Activated naive CD4-positive, alpha-beta T cell treated with anti-CD3 and anti-CD28 coated beads, Interleukin-2, amount 50 U/mL, for 72 hours (primary cell): ENCODE measurements around the gene PLPP7. TPM values are rescaled to one million over a fixed set of nuclear protein-coding genes. Genes with fewer than 3 reads are reported as not detected.
"Not testable (repeated sequence)": the region's sequence is repeated elsewhere in the genome, so short reads cannot be mapped to it uniquely, and the experiment has no call there.

Experiments
- ATAC-seq, 2 donors: fragments of 150-1000 bp; cut with Tn5 transposase; 2 replicates each; pipeline ENCODE4 v1.10.0; 2021; ENCODE audit warnings: mild to moderate bottlenecking in 2 of 2, moderate library complexity in 2 of 2
- DNase-seq, 2 donors: peaks; one replicate each; pipeline ENCODE4 v3.0.0; 2021 to 2022; ENCODE audit warnings: low spot score in 2 of 2
- H3K27ac Mint-ChIP-seq, 2 donors: one replicate each; pipeline ENCODE4 v1.8.0; 2022; ENCODE audit warnings: mild to moderate bottlenecking in 2 of 2, mixed read lengths in 2 of 2
- H3K36me3 Mint-ChIP-seq, 2 donors: one replicate each; pipeline ENCODE4 v1.8.0; 2022; ENCODE audit warnings: mixed read lengths in 2 of 2
- H3K9me3 Mint-ChIP-seq, 2 donors: one replicate each; pipeline ENCODE4 v1.8.0; 2022; ENCODE audit warnings: mixed read lengths in 2 of 2
- total RNA-seq, 2 donors: library from RNA; stranded (reverse); gene quantifications; one replicate each; pipeline ENCODE4 v1.2.3, GENCODE V29; 2022

The PLPP7 gene
- total RNA-seq, result under 1 TPM; 0.14 to 0.37 TPM

GRCh38 chr9:131289301-131290035, at the start of gene PLPP7:
Gene PLPP7 (plus strand): TSS chr9:131289723. CDS start chr9:131289998, 275 bp downstream.
- H3K27ac Mint-ChIP-seq, result no peak within 1 kb of the TSS
- ATAC-seq, result peak; percentile 14 to 30
- no peak for DNase-seq
- no peaks in the 10 kb centered on the region for H3K9me3 Mint-ChIP-seq
- H3K36me3 Mint-ChIP-seq, result no peaks in the 10 kb centered on the region

- peaks cover 3 to 5% of the 10 kb centered on the region in 2 donors for H3K9me3 Mint-ChIP-seq
- peak overlapping the region in 1 of 2 donors; percentile 70 for H3K27ac Mint-ChIP-seq
- ATAC-seq, result no peak
These were observed 49.2 kb upstream of the PLPP7 start for GRCh38 chr9:131240047-131240921.

GRCh38 chr9:131244331-131244730, 45.2 kb upstream of the PLPP7 start:
- not testable (repeated sequence) for H3K27ac Mint-ChIP-seq, H3K36me3 Mint-ChIP-seq, DNase-seq, ATAC-seq, H3K9me3 Mint-ChIP-seq

More at GRCh38 chr9:131240047-131240921, 49.2 kb upstream of the PLPP7 start:
- no peak for DNase-seq
- H3K36me3 Mint-ChIP-seq, result no peaks in the 10 kb centered on the region

- DNase-seq (no peak), ATAC-seq (no peak)
- H3K9me3 Mint-ChIP-seq, result peaks cover 3 to 5% of the 10 kb centered on the region in 2 donors
- H3K36me3 Mint-ChIP-seq, result no peaks in the 10 kb centered on the region
- no peak overlapping the region for H3K27ac Mint-ChIP-seq
These were observed 42.9 kb upstream of the PLPP7 start for GRCh38 chr9:131246618-131247017.

GRCh38 chr9:131252120-131252519, 37.4 kb upstream of the PLPP7 start:
- ATAC-seq (no peak), DNase-seq (no peak)
- H3K36me3 Mint-ChIP-seq, result no peaks in the 10 kb centered on the region
- H3K9me3 Mint-ChIP-seq, result no peaks in the 10 kb centered on the region
- peak overlapping the region in 1 of 2 donors; percentile 89 for H3K27ac Mint-ChIP-seq

- H3K36me3 Mint-ChIP-seq, result no peaks in the 10 kb centered on the region
- ATAC-seq, result no peak
- no peak overlapping the region for H3K27ac Mint-ChIP-seq
- no peak for DNase-seq
- no peaks in the 10 kb centered on the region for H3K9me3 Mint-ChIP-seq
These were observed 35.5 kb upstream of the PLPP7 start for GRCh38 chr9:131253891-131254491.

- no peaks in the 10 kb centered on the region for H3K36me3 Mint-ChIP-seq
- no peak overlapping the region for H3K27ac Mint-ChIP-seq
- H3K9me3 Mint-ChIP-seq, result no peaks in the 10 kb centered on the region
- ATAC-seq, result no peak
- no peak for DNase-seq
These were observed 34.9 kb upstream of the PLPP7 start for GRCh38 chr9:131254626-131255025.

- DNase-seq, result no peak
- peak; percentile 1 to 2 for ATAC-seq
- H3K27ac Mint-ChIP-seq, result peak overlapping the region; percentile 86 to 97
- no peaks in the 10 kb centered on the region for H3K9me3 Mint-ChIP-seq
- H3K36me3 Mint-ChIP-seq, result peaks cover under 1 to 2% of the 10 kb centered on the region in 2 donors
These were observed 33.8 kb upstream of the PLPP7 start for GRCh38 chr9:131255676-131256197.

GRCh38 chr9:131257266-131258025, 32.1 kb upstream of the PLPP7 start:
- DNase-seq (no peak), ATAC-seq (no peak)
- peaks cover 6 to 8% of the 10 kb centered on the region in 2 donors for H3K36me3 Mint-ChIP-seq
- H3K9me3 Mint-ChIP-seq, result no peaks in the 10 kb centered on the region
- peak overlapping the region; percentile 86 to 93 for H3K27ac Mint-ChIP-seq

GRCh38 chr9:131258186-131258585, 31.3 kb upstream of the PLPP7 start:
- H3K9me3 Mint-ChIP-seq, result no peaks in the 10 kb centered on the region
- DNase-seq, result no peak
- H3K27ac Mint-ChIP-seq, result peak overlapping the region; percentile 86 to 93
- H3K36me3 Mint-ChIP-seq, result peaks cover 11 to 14% of the 10 kb centered on the region in 2 donors
- ATAC-seq, result no peak

GRCh38 chr9:131258698-131259431, 30.7 kb upstream of the PLPP7 start:
- Mint-ChIP-seq H3K36me3 (peaks cover 11 to 14% of the 10 kb centered on the region in 2 donors), H3K9me3 (no peaks in the 10 kb centered on the region), H3K27ac (peak overlapping the region in 1 of 2 donors; percentile 86)
- DNase-seq (no peak), ATAC-seq (no peak)

GRCh38 chr9:131259432-131259898, 30.1 kb upstream of the PLPP7 start:
- H3K27ac Mint-ChIP-seq, result peak overlapping the region; percentile 70 to 85
- H3K36me3 Mint-ChIP-seq, result peaks cover 11 to 14% of the 10 kb centered on the region in 2 donors
- no peaks in the 10 kb centered on the region for H3K9me3 Mint-ChIP-seq
- no peak for ATAC-seq
- no peak for DNase-seq

GRCh38 chr9:131259916-131260597, 29.5 kb upstream of the PLPP7 start:
- no peak for ATAC-seq
- Mint-ChIP-seq H3K36me3 (peaks cover 11 to 14% of the 10 kb centered on the region in 2 donors), H3K27ac (peak overlapping the region; percentile 70 to 85)

GRCh38 chr9:131260751-131261452, 28.6 kb upstream of the PLPP7 start:
- Mint-ChIP-seq H3K27ac (peak overlapping the region; percentile 70 to 85), H3K9me3 (no peaks in the 10 kb centered on the region), H3K36me3 (peaks cover 11 to 16% of the 10 kb centered on the region in 2 donors)
- no peak for DNase-seq
- ATAC-seq, result no peak

More at GRCh38 chr9:131259916-131260597, 29.5 kb upstream of the PLPP7 start:
- no peak for DNase-seq
- H3K9me3 Mint-ChIP-seq, result no peaks in the 10 kb centered on the region
